OCI-LY3 (cell line): Measurements from ENCODE around the gene PTTG1IP.
A peak's percentile ranks its signal among the peaks of the same experiment; 100 is the strongest.

Experiments used
- H2AFZ ChIP-seq: fragments of 200-600, 300-600 bp; shearing (Covaris generic); 2 replicates; pipeline ENCODE4 v1.6.0; 2014; ENCODE audit warnings: antibody characterized with exemption, low read depth, low read length
- H3K27ac ChIP-seq: fragments of 200-600, 300-600 bp; sonication (generic); 2 replicates; pipeline ENCODE4 v1.5.1; 2014; ENCODE audit warnings: mild to moderate bottlenecking, low read length, moderate library complexity, mixed read lengths
- H3K27me3 ChIP-seq: fragments of 200-600, 300-600 bp; sonication (generic); 2 replicates; pipeline ENCODE4 v1.6.1; 2014; ENCODE audit warnings: low read depth, low read length, mixed read lengths
- H3K36me3 ChIP-seq: fragments of 200-600, 300-600 bp; sonication (generic); replicated peaks from 2 replicates; pipeline ENCODE3; 2014; ENCODE audit warnings: low read depth, low read length, mixed read lengths
- H3K4me1 ChIP-seq: fragments of 300-600, 200-600 bp; sonication (generic); 2 replicates; pipeline ENCODE4 v1.6.1; 2014; ENCODE audit warnings: low read length, mixed read lengths
- H3K4me2 ChIP-seq: fragments of 200-600, 300-600 bp; sonication (generic); 2 replicates; pipeline ENCODE4 v1.6.1; 2014; ENCODE audit warnings: low read length, mixed read lengths
- H3K4me3 ChIP-seq: fragments of 300-600, 200-600 bp; sonication (generic); 2 replicates; pipeline ENCODE4 v1.5.1; 2014; ENCODE audit warnings: antibody characterized with exemption, mild to moderate bottlenecking, low read length, moderate library complexity
- H3K79me2 ChIP-seq: fragments of 300-600, 200-600 bp; shearing (Covaris generic); 2 replicates; pipeline ENCODE4 v1.6.1; 2014; ENCODE audit warnings: mild to moderate bottlenecking, low read length, mixed read lengths
- H3K9ac ChIP-seq: fragments of 300-600, 200-600 bp; shearing (Covaris generic); 2 replicates; pipeline ENCODE4 v1.6.0; 2014; ENCODE audit warnings: mild to moderate bottlenecking, low read length, moderate library complexity
- H3K9me3 ChIP-seq: fragments of 200-600, 300-600 bp; shearing (Covaris generic); 2 replicates; pipeline ENCODE4 v1.6.1; 2014; ENCODE audit warnings: low read length, mixed read lengths; ENCODE audit not compliant: insufficient read depth
- H4K20me1 ChIP-seq: fragments of 200-600, 300-600 bp; sonication (generic); 2 replicates; pipeline ENCODE4 v1.6.1; 2016; ENCODE audit warnings: low read length, mixed read lengths; ENCODE audit not compliant: insufficient read depth
- CTCF ChIP-seq: fragments of 200-600, 300-600 bp; sonication (generic); IDR thresholded peaks from 2 replicates; pipeline ENCODE4 v1.5.1; 2014; ENCODE audit warnings: antibody characterized with exemption, low read length, low read depth
- EZH2phosphoT487 ChIP-seq: fragments of 200-600 bp; shearing (Covaris generic); IDR thresholded peaks from 2 replicates; pipeline ENCODE4 v1.6.1; 2018; ENCODE audit warnings: antibody characterized with exemption, mixed run types, low read depth

The PTTG1IP gene

GRCh38 chr21:44912158-44912473 lies 38.6 kb upstream of the PTTG1IP start:
- Histone ChIP-seq H3K9ac (no peak overlapping the region), H2AFZ (no peak overlapping the region), H3K27me3 (no peaks in the 10 kb centered on the region), H3K4me1 (no peaks in the 10 kb centered on the region), H3K4me2 (no peak overlapping the region), H3K79me2 (no peaks in the 10 kb centered on the region), H3K27ac (no peak overlapping the region), H3K36me3 (no peaks in the 10 kb centered on the region), H3K9me3 (no peaks in the 10 kb centered on the region), H4K20me1 (no peaks in the 10 kb centered on the region), H3K4me3 (no peak overlapping the region)
- TF ChIP-seq EZH2phosphoT487 = no peak
- TF ChIP-seq CTCF = no peak

- no peak overlapping the region for H3K4me2 ChIP-seq
Measured at GRCh38 chr21:44911384-44912157, 38.1 kb upstream of the PTTG1IP start.

GRCh38 chr21:44911068-44911383 lies 37.5 kb upstream of the PTTG1IP start:
- TF ChIP-seq CTCF = no peak
- TF ChIP-seq EZH2phosphoT487 = no peak
- Histone ChIP-seq H3K4me2 (no peak overlapping the region), H3K27me3 (no peaks in the 10 kb centered on the region), H3K27ac (no peak overlapping the region), H3K9ac (no peak overlapping the region), H3K79me2 (no peaks in the 10 kb centered on the region), H3K4me3 (no peak overlapping the region), H3K9me3 (no peaks in the 10 kb centered on the region), H4K20me1 (no peaks in the 10 kb centered on the region), H2AFZ (no peak overlapping the region; the same call in 1 of the 2 replicates), H3K36me3 (no peaks in the 10 kb centered on the region), H3K4me1 (no peaks in the 10 kb centered on the region)

More at GRCh38 chr21:44911384-44912157, 38.1 kb upstream of the PTTG1IP start:
- no peaks in the 10 kb centered on the region for H3K9me3 ChIP-seq
- no peak overlapping the region; the same call in 1 of the 2 replicates for H2AFZ ChIP-seq
- H3K27me3 ChIP-seq = no peaks in the 10 kb centered on the region
- no peaks in the 10 kb centered on the region for H3K36me3 ChIP-seq
- no peaks in the 10 kb centered on the region for H3K79me2 ChIP-seq
- no peak overlapping the region for H3K9ac ChIP-seq
- no peak for TF ChIP-seq EZH2phosphoT487
- TF ChIP-seq CTCF = peak; percentile 34
- H4K20me1 ChIP-seq = no peaks in the 10 kb centered on the region
- no peak overlapping the region for H3K27ac ChIP-seq
- H3K4me1 ChIP-seq = no peaks in the 10 kb centered on the region
- H3K4me3 ChIP-seq = no peak overlapping the region

GRCh38 chr21:44910229-44911067 lies 37.0 kb upstream of the PTTG1IP start:
- Histone ChIP-seq H3K4me2 (no peak overlapping the region), H2AFZ (no peak overlapping the region), H3K27ac (no peak overlapping the region), H3K36me3 (no peaks in the 10 kb centered on the region), H3K4me1 (no peaks in the 10 kb centered on the region), H3K9me3 (no peaks in the 10 kb centered on the region), H3K79me2 (no peaks in the 10 kb centered on the region), H3K9ac (no peak overlapping the region), H3K4me3 (no peak overlapping the region), H3K27me3 (no peaks in the 10 kb centered on the region), H4K20me1 (no peaks in the 10 kb centered on the region)
- no peak for TF ChIP-seq EZH2phosphoT487
- TF ChIP-seq CTCF = no peak
